Small intestine (tissue), 7 donors: Measurements from ENCODE around the gene KRT13. TPM values are rescaled to one million over a fixed set of nuclear protein-coding genes. Genes with fewer than 3 reads are reported as not detected.

Experiments used
- DNase-seq, 2 donors: peaks; one replicate each; pipeline versions ENCODE4 v3.0.0 to v3.0.0-alpha.2; 2013
- FAIRE-seq: peaks from 2 replicates; lab custom pipeline; 2012; peaks lifted over from hg19 to GRCh38; lab: Jason Lieb, UNC
- H3K27ac ChIP-seq, 3 donors: one replicate each; pipeline ENCODE4 v1.5.1; 2013; ENCODE audit warnings: low read length in 2 of 3, mild to moderate bottlenecking in 2 of 3, control low read depth in 1 of 3, inconsistent platforms in 1 of 3, low read depth in 1 of 3, moderate library complexity in 1 of 3
- H3K27me3 ChIP-seq, 3 donors: one replicate each; pipeline ENCODE4 v1.6.1; 2013; ENCODE audit warnings: low read length in 3 of 3, inconsistent platforms in 1 of 3; ENCODE audit not compliant: control insufficient read depth in 3 of 3, insufficient read depth in 3 of 3
- H3K36me3 ChIP-seq, 3 donors: one replicate each; pipeline ENCODE4 v1.6.1; 2013; ENCODE audit warnings: low read length in 3 of 3, inconsistent platforms in 1 of 3, low read depth in 1 of 3, mild to moderate bottlenecking in 1 of 3, moderate library complexity in 1 of 3; ENCODE audit not compliant: control insufficient read depth in 3 of 3, insufficient read depth in 2 of 3
- H3K4me1 ChIP-seq, 3 donors: one replicate each; pipeline ENCODE4 v1.6.1; 2013; ENCODE audit warnings: low read length in 2 of 3, inconsistent platforms in 1 of 3, low read depth in 1 of 3, mild to moderate bottlenecking in 1 of 3, moderate library complexity in 1 of 3; ENCODE audit not compliant: control insufficient read depth in 3 of 3, insufficient read depth in 2 of 3
- H3K4me3 ChIP-seq, 3 donors: one replicate each; pipeline ENCODE4 v1.5.1; 2013; ENCODE audit warnings: low read length in 3 of 3, control low read depth in 1 of 3, inconsistent platforms in 1 of 3, low read depth in 1 of 3, mild to moderate bottlenecking in 1 of 3, moderate library complexity in 1 of 3
- H3K9me3 ChIP-seq, 2 donors: one replicate each; pipeline ENCODE4 v1.6.1; 2013; ENCODE audit warnings: low read depth in 1 of 2, low read length in 1 of 2; ENCODE audit not compliant: control insufficient read depth in 2 of 2, insufficient read depth in 1 of 2
- WGBS, 3 donors: extraction: QIAGEN DNeasy Blood & Tissue Kit; methylation state at CpG; one replicate each; pipeline ENCODE4 v1.1.7; 2013; 5-methylcytosine and 5-hydroxymethylcytosine counted together
- polyA plus RNA-seq, 4 donors: library from polyadenylated mRNA; stranded (reverse) in 3 of 4; unstranded in 1 of 4; fragments of 200-250 nt in 3 of 4; fragments of 120-200 nt in 1 of 4; gene quantifications; one replicate each; pipeline versions ENCODE4 v1.2.1 to v1.2.3, GENCODE V29; 2013
- donor health status: healthy with polysubstance abuse.
- donor health status: control.
- donor health status: control.
- donor health status: Bipolar disorder and iron deficiency.
- donor health status: healthy.

KRT13 gene
- polyA plus RNA-seq, 4 donors = 0.37 to 37.6 (median 18.2) TPM

GRCh38 chr17:41468346-41468745 lies 37.1 kb downstream of the KRT13 start:
- Histone ChIP-seq H3K36me3 (no peaks in the 10 kb centered on the region), H3K27ac (no peak overlapping the region), H3K27me3 (peaks cover 0 to 2% (median 0%) of the 10 kb centered on the region in 3 donors), H3K4me3 (no peak overlapping the region), H3K4me1 (no peaks in the 10 kb centered on the region), H3K9me3 (peaks cover 0 to 9% of the 10 kb centered on the region in 2 donors)
- FAIRE-seq (no peak), DNase-seq (no peak)

GRCh38 chr17:41467561-41467960 lies 37.9 kb downstream of the KRT13 start:
- peaks cover 0 to 9% of the 10 kb centered on the region in 2 donors for H3K9me3 ChIP-seq
- H3K4me3 ChIP-seq = no peak overlapping the region
- no peak for FAIRE-seq
- 68 to 87% (median 82%) methylated on average over 4 of the region's 4 CpGs for WGBS, 3 donors
- no peaks in the 10 kb centered on the region for H3K27me3 ChIP-seq
- DNase-seq = no peak
- no peak overlapping the region for H3K27ac ChIP-seq
- no peaks in the 10 kb centered on the region for H3K4me1 ChIP-seq
- H3K36me3 ChIP-seq = no peaks in the 10 kb centered on the region

- Histone ChIP-seq H3K4me1 (no peaks in the 10 kb centered on the region), H3K27ac (no peak within 1 kb of the TSS), H3K27me3 (no peaks in the 10 kb centered on the region), H3K4me3 (no peak within 1 kb of the TSS), H3K36me3 (no peaks in the 10 kb centered on the region), H3K9me3 (peaks cover 0 to 7% of the 10 kb centered on the region in 2 donors)
- no peak for DNase-seq
- WGBS, 3 donors = 89 to 93% (median 89%) methylated on average over 14 of the region's 14 CpGs
- no peak for FAIRE-seq
Observed at GRCh38 chr17:41466988-41467387, 38.4 kb downstream of the KRT13 start, which contains the start of gene KRT32. Gene KRT32 (minus strand): TSS chr17:41467386. CDS start chr17:41467325, 61 bp downstream.

- Histone ChIP-seq H3K4me1 (no peaks in the 10 kb centered on the region), H3K9me3 (peaks cover 0 to 5% of the 10 kb centered on the region in 2 donors), H3K4me3 (no peak overlapping the region), H3K36me3 (no peaks in the 10 kb centered on the region), H3K27ac (no peak overlapping the region), H3K27me3 (no peaks in the 10 kb centered on the region)
- WGBS, 3 donors = 12 to 38% (median 22%) methylated on average over 6 of the region's 6 CpGs
- DNase-seq (peak in 1 of 2 donors; percentile 45), FAIRE-seq (no peak)
Observed at GRCh38 chr17:41464682-41465081, 40.7 kb downstream of the KRT13 start.

GRCh38 chr17:41464173-41464572 lies 41.2 kb downstream of the KRT13 start:
- Histone ChIP-seq H3K27me3 (no peaks in the 10 kb centered on the region), H3K4me1 (no peaks in the 10 kb centered on the region), H3K36me3 (no peaks in the 10 kb centered on the region), H3K27ac (no peak overlapping the region), H3K4me3 (no peak overlapping the region), H3K9me3 (peaks cover 0 to 5% of the 10 kb centered on the region in 2 donors)
- DNase-seq (no peak), FAIRE-seq (no peak)
- 79 to 92% (median 90%) methylated on average over 11 of the region's 11 CpGs for WGBS, 3 donors

GRCh38 chr17:41463746-41464145 lies 41.7 kb downstream of the KRT13 start:
- Histone ChIP-seq H3K9me3 (peaks cover 0 to 5% of the 10 kb centered on the region in 2 donors), H3K4me1 (no peaks in the 10 kb centered on the region), H3K4me3 (no peak overlapping the region), H3K27me3 (no peaks in the 10 kb centered on the region), H3K27ac (no peak overlapping the region), H3K36me3 (no peaks in the 10 kb centered on the region)
- DNase-seq (no peak), FAIRE-seq (no peak)
- WGBS, 3 donors = 90 to 95% (median 91%) methylated on average over 8 of the region's 8 CpGs

GRCh38 chr17:41462705-41463104 lies 42.7 kb downstream of the KRT13 start:
- Histone ChIP-seq H3K9me3 (no peaks in the 10 kb centered on the region), H3K27ac (no peak overlapping the region), H3K4me3 (no peak overlapping the region), H3K4me1 (no peaks in the 10 kb centered on the region), H3K27me3 (no peaks in the 10 kb centered on the region), H3K36me3 (no peaks in the 10 kb centered on the region)
- FAIRE-seq (no peak), DNase-seq (no peak)
- 77 to 83% (median 78%) methylated on average over 15 of the region's 15 CpGs for WGBS, 3 donors

GRCh38 chr17:41457676-41458075 lies 47.7 kb downstream of the KRT13 start:
- H3K36me3 ChIP-seq = no peaks in the 10 kb centered on the region
- no peak overlapping the region for H3K27ac ChIP-seq
- H3K27me3 ChIP-seq = peaks cover 0 to 7% (median 0%) of the 10 kb centered on the region in 3 donors
- no peaks in the 10 kb centered on the region for H3K4me1 ChIP-seq
- DNase-seq (no peak), FAIRE-seq (no peak)
- H3K4me3 ChIP-seq = no peak overlapping the region
- H3K9me3 ChIP-seq = no peaks in the 10 kb centered on the region
- 77 to 82% (median 81%) methylated on average over 4 of the region's 4 CpGs for WGBS, 3 donors

GRCh38 chr17:41456204-41456603 lies 49.2 kb downstream of the KRT13 start:
- WGBS, 3 donors = 78 to 83% (median 82%) methylated on average over 3 of the region's 3 CpGs
- FAIRE-seq (no peak), DNase-seq (no peak)
- Histone ChIP-seq H3K36me3 (no peaks in the 10 kb centered on the region), H3K27me3 (peaks cover 0 to 7% (median 0%) of the 10 kb centered on the region in 3 donors), H3K4me3 (no peak overlapping the region), H3K9me3 (peaks cover 0 to 8% of the 10 kb centered on the region in 2 donors), H3K27ac (no peak overlapping the region), H3K4me1 (no peaks in the 10 kb centered on the region)
